Stimulated activated effector memory CD8-positive, alpha-beta T cell treated with anti-CD3 and anti-CD28 coated beads, Interleukin-12 subunit alpha, Interleukin-12 subunit beta, amount 100 ng/mL, for 72 hours (primary cell): ENCODE measurements around the gene BAIAP3.
"Not testable (repeated sequence)": the region's sequence is repeated elsewhere in the genome, so short reads cannot be mapped to it uniquely, and the experiment has no call there.

Experiments
- ATAC-seq: fragments of 150-1000 bp; cut with Tn5 transposase; 2 replicates; pipeline ENCODE4 v1.10.0; 2021
- DNase-seq, 2 donors: peaks; one replicate each; pipeline ENCODE4 v3.0.0; 2021 to 2022; ENCODE audit warnings: low spot score in 2 of 2
- H3K27ac Mint-ChIP-seq: one replicate; pipeline ENCODE4 v1.8.0; 2022; ENCODE audit warnings: mild to moderate bottlenecking, mixed read lengths
- H3K36me3 Mint-ChIP-seq: one replicate; pipeline ENCODE4 v1.8.0; 2022; ENCODE audit warnings: mild to moderate bottlenecking, mixed read lengths
- H3K4me1 Mint-ChIP-seq: one replicate; pipeline ENCODE4 v1.8.0; 2022; ENCODE audit warnings: mixed read lengths
- H3K4me3 Mint-ChIP-seq: one replicate; pipeline ENCODE4 v1.8.0; 2022; ENCODE audit warnings: mild to moderate bottlenecking, mixed read lengths
- H3K9me3 Mint-ChIP-seq: one replicate; pipeline ENCODE4 v1.8.0; 2022; ENCODE audit warnings: mixed read lengths

The BAIAP3 gene, protein sequence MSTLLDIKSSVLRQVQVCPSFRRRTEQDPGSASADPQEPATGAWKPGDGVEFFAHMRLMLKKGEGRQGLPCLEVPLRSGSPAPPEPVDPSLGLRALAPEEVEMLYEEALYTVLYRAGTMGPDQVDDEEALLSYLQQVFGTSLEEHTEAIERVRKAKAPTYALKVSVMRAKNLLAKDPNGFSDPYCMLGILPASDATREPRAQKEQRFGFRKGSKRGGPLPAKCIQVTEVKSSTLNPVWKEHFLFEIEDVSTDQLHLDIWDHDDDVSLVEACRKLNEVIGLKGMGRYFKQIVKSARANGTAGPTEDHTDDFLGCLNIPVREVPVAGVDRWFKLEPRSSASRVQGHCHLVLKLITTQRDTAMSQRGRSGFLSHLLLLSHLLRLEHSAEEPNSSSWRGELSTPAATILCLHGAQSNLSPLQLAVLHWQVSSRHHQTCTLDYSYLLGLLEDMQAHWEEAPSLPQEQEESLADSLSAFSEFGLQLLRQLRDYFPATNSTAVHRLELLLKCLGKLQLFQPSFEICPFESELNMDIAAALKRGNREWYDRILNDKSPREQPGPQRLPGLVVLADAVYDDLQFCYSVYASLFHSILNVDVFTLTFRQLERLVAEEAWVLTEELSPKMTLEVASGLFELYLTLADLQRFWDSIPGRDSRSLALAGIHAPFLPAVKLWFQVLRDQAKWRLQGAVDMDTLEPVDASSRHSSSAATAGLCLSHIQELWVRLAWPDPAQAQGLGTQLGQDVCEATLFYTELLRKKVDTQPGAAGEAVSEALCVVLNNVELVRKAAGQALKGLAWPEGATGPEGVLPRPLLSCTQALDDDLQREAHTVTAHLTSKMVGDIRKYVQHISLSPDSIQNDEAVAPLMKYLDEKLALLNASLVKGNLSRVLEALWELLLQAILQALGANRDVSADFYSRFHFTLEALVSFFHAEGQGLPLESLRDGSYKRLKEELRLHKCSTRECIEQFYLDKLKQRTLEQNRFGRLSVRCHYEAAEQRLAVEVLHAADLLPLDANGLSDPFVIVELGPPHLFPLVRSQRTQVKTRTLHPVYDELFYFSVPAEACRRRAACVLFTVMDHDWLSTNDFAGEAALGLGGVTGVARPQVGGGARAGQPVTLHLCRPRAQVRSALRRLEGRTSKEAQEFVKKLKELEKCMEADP

GRCh38 chr16:1333149-1333812 lies at the start of gene BAIAP3:
Gene BAIAP3, plus strand, starts transcription at chr16:1333645. Its CDS starts 4,905 bp downstream, at chr16:1338550.
- Mint-ChIP-seq H3K9me3 (no peaks in the 10 kb centered on the region), H3K27ac (peak within 1 kb of the TSS; percentile 69), H3K4me1 (peaks cover 17% of the 10 kb centered on the region), H3K4me3 (peak within 1 kb of the TSS; percentile 73), H3K36me3 (no peaks in the 10 kb centered on the region)
- peak; percentile 70 for ATAC-seq
- DNase-seq: peak; percentile 57 to 74

DNA sequence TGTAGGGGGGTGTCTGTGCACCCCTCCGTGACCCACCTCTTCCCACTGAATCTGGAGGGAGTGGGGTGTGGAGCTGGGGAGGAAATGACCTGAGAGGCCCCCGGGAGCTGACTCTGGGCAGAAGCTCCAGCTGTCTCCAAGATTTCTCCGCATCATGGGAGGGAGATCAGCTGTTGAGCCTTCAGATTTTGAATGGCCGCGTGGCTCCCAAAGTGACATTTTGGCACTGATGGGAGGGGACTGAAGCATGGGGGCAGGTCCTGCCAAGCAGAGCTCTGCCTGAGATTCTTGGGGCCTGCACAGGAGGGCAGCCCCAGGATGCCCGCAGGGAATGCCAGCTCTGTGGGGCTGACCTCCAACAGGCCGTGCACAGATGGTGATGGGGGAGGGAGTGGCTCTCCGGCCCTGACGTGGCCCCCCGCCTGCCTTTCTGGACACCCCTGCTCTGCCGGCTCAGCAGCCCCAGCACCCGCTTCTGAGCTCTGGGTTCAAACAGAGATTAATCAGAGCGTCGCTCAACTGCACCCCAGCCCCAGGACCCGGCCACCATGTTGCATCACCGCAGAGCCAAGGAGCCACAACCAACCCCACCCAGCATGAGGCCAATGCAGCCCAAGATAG lies 49.3 kb upstream of the BAIAP3 start:
- Mint-ChIP-seq H3K4me1 (peaks cover 4% of the 10 kb centered on the region), H3K9me3 (no peaks in the 10 kb centered on the region), H3K36me3 (no peaks in the 10 kb centered on the region), H3K27ac (no peak overlapping the region), H3K4me3 (no peak overlapping the region)
- no peak for DNase-seq
- ATAC-seq: no peak

DNA sequence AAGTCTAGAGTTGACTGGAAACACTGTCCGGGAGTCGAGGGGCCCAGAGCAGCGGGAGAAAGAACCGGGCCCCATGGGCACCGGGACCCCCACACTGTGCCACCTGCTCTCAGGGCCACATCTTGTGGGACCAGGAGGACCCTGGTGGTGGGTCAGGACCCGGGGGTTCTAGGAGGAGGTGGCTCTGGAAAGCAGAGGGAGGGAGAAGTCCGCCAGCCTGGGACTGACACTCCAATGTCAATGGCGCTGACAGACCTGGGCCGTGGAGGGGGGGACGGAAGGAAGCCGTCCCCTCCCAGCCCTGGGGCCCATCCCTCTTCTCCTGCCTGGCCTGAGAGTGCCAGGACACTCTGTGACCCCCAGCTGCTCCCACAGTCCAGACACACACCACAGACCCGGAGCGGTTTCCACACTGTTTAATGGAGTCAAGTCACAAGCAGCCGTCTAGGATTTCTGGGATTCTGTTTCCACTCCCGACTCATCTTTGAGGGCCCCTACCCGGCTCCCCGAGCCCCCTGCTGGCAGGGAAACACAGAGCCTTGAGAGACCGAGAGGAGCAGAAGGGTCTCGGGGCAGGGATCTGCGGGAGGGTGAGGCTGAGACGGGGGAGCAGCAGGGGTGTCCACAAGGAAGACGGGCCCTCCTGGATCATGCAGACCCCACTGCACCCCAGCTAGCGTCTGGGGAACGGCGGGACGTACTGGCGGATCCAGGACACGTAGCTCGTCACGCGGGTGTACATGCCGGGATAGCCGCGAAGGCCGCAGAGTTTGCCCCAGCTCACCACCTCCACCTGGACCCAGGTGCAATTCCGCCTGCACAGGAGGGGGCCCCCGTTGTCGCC lies 47.6 kb upstream of the BAIAP3 start:
- no peaks in the 10 kb centered on the region for H3K36me3 Mint-ChIP-seq
- H3K9me3 Mint-ChIP-seq: no peaks in the 10 kb centered on the region
- ATAC-seq (no peak), DNase-seq (no peak)
- H3K27ac Mint-ChIP-seq: no peak overlapping the region
- H3K4me3 Mint-ChIP-seq: no peak overlapping the region
- H3K4me1 Mint-ChIP-seq: peaks cover 4% of the 10 kb centered on the region

DNA sequence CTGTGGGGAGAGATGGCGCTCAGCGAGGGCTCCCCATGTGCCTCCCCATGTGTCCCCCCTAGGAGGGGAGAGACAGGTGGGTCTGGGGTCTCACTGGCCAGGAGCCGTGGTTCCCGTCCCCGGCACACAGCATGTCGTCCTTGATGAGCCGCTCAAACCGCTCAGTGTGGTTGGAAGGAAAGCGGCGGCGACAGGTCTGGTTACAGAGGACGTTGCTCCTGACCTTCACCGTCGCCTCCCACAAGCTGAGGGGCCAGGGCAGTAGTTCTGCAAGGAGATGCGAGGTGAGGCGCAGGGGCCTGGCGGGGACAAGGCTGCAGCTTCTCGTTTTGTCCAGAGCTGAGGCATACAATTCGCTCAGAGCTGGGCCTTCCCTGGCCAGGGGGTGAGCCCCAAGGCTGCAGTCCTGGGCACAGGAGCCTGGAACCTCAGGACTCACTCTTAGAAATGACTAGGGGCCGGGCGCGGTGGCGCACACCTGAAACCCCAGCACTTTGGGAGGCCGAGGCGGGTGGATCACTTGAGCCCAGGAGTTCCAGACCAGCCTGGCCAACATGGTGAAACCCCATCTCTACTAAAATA lies 46.8 kb upstream of the BAIAP3 start:
- Mint-ChIP-seq H3K36me3 (no peaks in the 10 kb centered on the region), H3K9me3 (no peaks in the 10 kb centered on the region), H3K4me3 (no peak overlapping the region), H3K4me1 (peaks cover 4% of the 10 kb centered on the region), H3K27ac (no peak overlapping the region)
- DNase-seq (no peak), ATAC-seq (no peak)

GRCh38 chr16:1287982-1288670 lies 45.3 kb upstream of the BAIAP3 start:
- Mint-ChIP-seq H3K4me3 (no peak overlapping the region), H3K27ac (no peak overlapping the region), H3K9me3 (no peaks in the 10 kb centered on the region)

DNA sequence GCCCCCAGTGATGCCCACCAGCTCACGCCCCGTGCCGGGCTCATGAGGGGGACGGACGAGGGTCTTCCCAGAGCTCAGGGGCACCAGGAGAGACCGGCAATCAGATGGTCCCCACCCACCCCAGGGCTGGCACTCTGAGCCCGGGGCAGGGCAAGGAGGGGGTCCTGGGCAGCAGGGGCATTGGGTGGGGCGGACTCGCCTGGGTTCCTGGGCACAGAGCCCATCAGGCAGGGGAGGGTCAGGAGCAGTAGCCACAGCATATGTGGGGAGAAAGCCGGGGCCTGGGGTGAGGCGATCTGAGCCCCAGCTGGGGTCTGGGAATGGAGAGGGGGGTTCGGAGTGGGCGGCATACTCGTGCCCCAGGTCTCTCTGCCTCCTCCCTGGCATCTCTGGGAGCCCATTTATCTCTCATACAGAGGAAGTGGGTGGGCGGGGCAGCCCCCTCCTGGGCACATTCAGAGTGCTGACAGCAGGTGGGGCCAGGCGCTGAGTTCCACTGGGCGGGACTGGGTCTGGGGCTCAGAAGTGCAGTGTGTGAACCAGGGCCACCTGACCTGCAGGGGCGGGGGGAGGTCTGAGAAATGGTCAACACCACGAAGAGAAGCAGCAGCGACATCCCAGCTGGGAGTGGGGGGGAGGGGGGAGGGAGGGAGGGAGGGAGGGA lies 44.5 kb upstream of the BAIAP3 start:
- no peak overlapping the region for H3K27ac Mint-ChIP-seq
- no peak overlapping the region for H3K4me3 Mint-ChIP-seq
- DNase-seq (no peak), ATAC-seq (no peak)
- H3K9me3 Mint-ChIP-seq: no peaks in the 10 kb centered on the region
- H3K4me1 Mint-ChIP-seq: no peaks in the 10 kb centered on the region
- no peaks in the 10 kb centered on the region for H3K36me3 Mint-ChIP-seq

More at GRCh38 chr16:1287982-1288670, 45.3 kb upstream of the BAIAP3 start:
- Mint-ChIP-seq H3K36me3 (no peaks in the 10 kb centered on the region), H3K4me1 (peaks cover 4% of the 10 kb centered on the region)
- ATAC-seq (no peak), DNase-seq (no peak)

DNA sequence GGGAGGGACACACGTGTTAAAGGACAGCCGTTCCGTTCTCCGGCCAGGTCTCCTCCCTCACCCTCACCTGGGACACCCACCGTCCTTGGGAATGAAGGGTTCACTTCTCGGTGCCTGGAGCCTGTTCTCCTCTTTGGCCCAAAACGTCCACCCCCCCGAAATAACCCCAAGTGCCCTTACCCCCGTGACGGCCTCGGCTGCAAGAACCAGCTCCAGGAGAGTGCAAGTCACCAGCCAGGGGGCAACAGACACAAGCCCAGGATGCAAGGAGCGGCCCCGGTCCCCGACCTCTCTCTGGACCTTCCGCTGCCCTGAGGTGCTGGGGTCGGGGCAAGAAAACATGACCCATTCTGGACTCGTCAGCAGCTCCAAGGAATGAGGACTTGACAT lies 44.0 kb upstream of the BAIAP3 start:
- no peak overlapping the region for H3K27ac Mint-ChIP-seq
- no peak overlapping the region for H3K4me3 Mint-ChIP-seq
- no peak for DNase-seq
- ATAC-seq: no peak
- H3K36me3 Mint-ChIP-seq: no peaks in the 10 kb centered on the region
- no peaks in the 10 kb centered on the region for H3K9me3 Mint-ChIP-seq
- H3K4me1 Mint-ChIP-seq: no peaks in the 10 kb centered on the region

GRCh38 chr16:1290063-1290501 lies 43.4 kb upstream of the BAIAP3 start:
- Mint-ChIP-seq H3K36me3 (no peaks in the 10 kb centered on the region), H3K9me3 (no peaks in the 10 kb centered on the region), H3K4me3 (no peak overlapping the region), H3K4me1 (no peaks in the 10 kb centered on the region), H3K27ac (no peak overlapping the region)
- DNase-seq (no peak), ATAC-seq (peak; percentile 9)

DNA sequence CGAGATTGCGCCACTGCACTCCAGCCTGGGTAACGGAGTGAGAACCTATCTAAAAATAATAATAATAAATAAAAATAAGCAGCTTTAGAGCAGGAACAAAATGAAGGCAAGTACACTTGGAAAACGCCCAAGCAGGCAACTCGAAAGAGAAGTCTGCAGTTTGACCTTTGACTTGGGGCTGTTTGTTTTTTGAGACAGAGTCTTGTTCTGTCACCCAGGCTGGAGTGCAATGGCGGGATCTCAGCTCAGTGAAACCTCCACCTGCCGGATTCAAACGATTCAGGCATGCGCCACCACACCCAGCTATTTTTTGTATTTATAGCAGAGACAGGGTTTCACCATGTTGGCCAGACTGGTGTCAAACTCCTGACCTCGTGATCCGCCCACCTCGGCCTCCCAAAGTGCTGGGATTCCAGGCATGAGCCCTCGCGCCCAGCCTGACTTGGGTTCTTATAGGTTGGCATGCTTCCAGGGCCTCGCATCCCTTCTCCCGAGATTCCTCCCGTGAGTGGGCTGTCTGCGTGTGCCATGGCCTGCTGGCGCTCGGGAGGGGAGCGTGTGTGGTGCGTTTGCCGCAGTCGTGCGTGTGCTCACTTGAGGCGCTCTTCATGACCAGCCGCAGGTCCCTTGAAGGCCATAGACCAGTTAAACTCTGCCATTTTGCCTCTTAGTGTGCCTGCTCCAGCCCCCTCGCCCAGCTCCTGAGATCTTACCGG lies 42.4 kb upstream of the BAIAP3 start:
- no peaks in the 10 kb centered on the region for H3K36me3 Mint-ChIP-seq

GRCh38 chr16:1291576-1291974 lies 41.9 kb upstream of the BAIAP3 start:
- ATAC-seq: no peak

More for the DNA sequence above, 42.4 kb upstream of the BAIAP3 start:
- Mint-ChIP-seq H3K4me3 (no peak overlapping the region), H3K27ac (no peak overlapping the region), H3K4me1 (no peaks in the 10 kb centered on the region), H3K9me3 (no peaks in the 10 kb centered on the region)
- ATAC-seq: no peak
- no peak for DNase-seq

DNA sequence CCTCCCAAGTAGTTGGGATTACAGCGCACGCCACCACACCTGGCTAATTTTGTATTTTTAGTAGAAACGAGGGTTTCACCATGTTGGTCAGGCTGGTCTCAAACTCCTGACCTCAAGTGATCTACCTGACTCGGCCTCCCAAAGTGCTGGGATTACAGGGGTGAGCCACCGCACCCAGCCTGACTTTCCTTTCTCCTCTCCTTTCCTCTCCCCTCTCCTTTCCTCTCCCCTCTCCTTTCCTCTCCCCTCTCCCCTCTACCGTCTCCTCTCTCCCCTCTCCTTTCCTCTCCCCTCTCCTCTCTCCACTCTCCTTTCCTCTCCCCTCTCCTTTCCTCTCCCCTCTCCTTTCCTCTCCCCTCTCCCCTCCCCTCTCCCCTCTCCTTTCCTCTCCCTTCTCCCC lies 41.2 kb upstream of the BAIAP3 start:
- not testable (repeated sequence) for ATAC-seq, H3K4me3 Mint-ChIP-seq, H3K4me1 Mint-ChIP-seq, H3K36me3 Mint-ChIP-seq, DNase-seq, H3K9me3 Mint-ChIP-seq, H3K27ac Mint-ChIP-seq

More at GRCh38 chr16:1291576-1291974, 41.9 kb upstream of the BAIAP3 start:
- no peaks in the 10 kb centered on the region for H3K36me3 Mint-ChIP-seq
- H3K27ac Mint-ChIP-seq: no peak overlapping the region
- peaks cover under 1% of the 10 kb centered on the region for H3K4me1 Mint-ChIP-seq
- H3K4me3 Mint-ChIP-seq: no peak overlapping the region
- no peak for DNase-seq
- no peaks in the 10 kb centered on the region for H3K9me3 Mint-ChIP-seq

DNA sequence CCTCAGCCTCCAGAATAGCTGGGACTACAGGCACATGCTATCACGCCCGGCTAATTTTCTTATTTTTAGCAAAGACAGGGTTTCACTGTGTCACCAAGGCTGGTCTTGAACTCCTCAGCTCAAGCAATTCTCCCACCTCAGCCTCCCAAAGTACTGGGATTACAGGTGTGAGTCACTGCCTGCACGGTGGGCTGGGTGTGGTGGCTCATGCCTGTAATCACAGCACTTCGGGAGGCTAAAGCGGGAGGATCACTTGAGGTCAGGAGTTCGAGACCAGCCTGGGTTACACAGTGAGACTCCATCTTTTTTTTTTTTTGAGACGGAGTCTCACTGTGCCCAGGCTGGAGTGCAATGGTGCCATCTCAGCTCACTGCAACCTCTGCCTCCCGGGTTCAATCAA lies 40.6 kb upstream of the BAIAP3 start:
- H3K36me3 Mint-ChIP-seq, H3K4me1 Mint-ChIP-seq, DNase-seq, H3K9me3 Mint-ChIP-seq, H3K4me3 Mint-ChIP-seq, H3K27ac Mint-ChIP-seq, ATAC-seq: not testable (repeated sequence)
